Keratinocyte (primary cell): Measurements from ENCODE around the gene ITGA11. TPM values are rescaled to one million over a fixed set of nuclear protein-coding genes. Genes with fewer than 3 reads are reported as not detected.

Experiments used
- DNase-seq: peaks from one replicate; pipeline ENCODE4 v3.0.0-alpha.2; 2011; ENCODE audit warnings: low read depth, missing footprints, low spot score
- FAIRE-seq: peaks from 2 replicates; lab custom pipeline; 2011; peaks lifted over from hg19 to GRCh38; lab: Jason Lieb, UNC
- H2AFZ ChIP-seq: 2 replicates; pipeline ENCODE4 v1.6.0; 2012; ENCODE audit warnings: low read length, control low read depth, inconsistent platforms; ENCODE audit not compliant: control insufficient read depth
- H3K27ac ChIP-seq: 2 replicates; pipeline ENCODE4 v1.5.1; 2011; ENCODE audit warnings: low read length; ENCODE audit not compliant: control insufficient read depth, insufficient read depth
- H3K27me3 ChIP-seq: 3 replicates; pipeline ENCODE4 v1.6.0; 2011; ENCODE audit warnings: low read length; ENCODE audit not compliant: control insufficient read depth, insufficient read depth; ENCODE audit errors: extremely low read depth
- H3K36me3 ChIP-seq, 2 experiments: 2 replicates in 1 of 2; 3 replicates in 1 of 2; pipeline ENCODE4 v1.5.1; 2011; ENCODE audit warnings: low read length in 2 of 2, mild to moderate bottlenecking in 1 of 2; ENCODE audit not compliant: control insufficient read depth in 2 of 2, insufficient read depth in 2 of 2; ENCODE audit errors: extremely low read depth in 1 of 2
- H3K4me1 ChIP-seq: 3 replicates; pipeline ENCODE4 v1.5.1; 2011; ENCODE audit warnings: low read length; ENCODE audit not compliant: control insufficient read depth, insufficient read depth; ENCODE audit errors: extremely low read depth
- H3K4me2 ChIP-seq: 3 replicates; pipeline ENCODE4 v1.6.0; 2011; ENCODE audit warnings: low read depth, low read length; ENCODE audit not compliant: control insufficient read depth, insufficient read depth; ENCODE audit errors: extremely low read depth
- H3K4me3 ChIP-seq, 3 experiments: fragments of 200-600 bp in 1 of 3; sonication (generic) in 1 of 3; 2 replicates in 2 of 3; 3 replicates in 1 of 3; pipeline ENCODE4 v1.5.1; 2011 to 2016; ENCODE audit warnings: low read length in 3 of 3, mild to moderate bottlenecking in 3 of 3, control low read depth in 2 of 3, inconsistent platforms in 1 of 3, low read depth in 1 of 3, mixed read lengths in 1 of 3, mixed run types in 1 of 3, moderate library complexity in 1 of 3; ENCODE audit not compliant: control insufficient read depth in 2 of 3, insufficient read depth in 2 of 3; ENCODE audit errors: extremely low read depth in 1 of 3
- H3K79me2 ChIP-seq: 2 replicates; pipeline ENCODE4 v1.6.0; 2012; ENCODE audit warnings: low read length; ENCODE audit not compliant: control insufficient read depth, insufficient read depth
- H3K9ac ChIP-seq: 3 replicates; pipeline ENCODE4 v1.6.0; 2011; ENCODE audit warnings: low read length; ENCODE audit not compliant: control insufficient read depth, insufficient read depth; ENCODE audit errors: extremely low read depth
- H3K9me1 ChIP-seq: 3 replicates; pipeline ENCODE4 v1.6.0; 2011; ENCODE audit warnings: low read length; ENCODE audit not compliant: control insufficient read depth, insufficient read depth; ENCODE audit errors: extremely low read depth
- H3K9me3 ChIP-seq: 2 replicates; pipeline ENCODE4 v1.5.1; 2012; ENCODE audit warnings: low read depth, low read length; ENCODE audit not compliant: control insufficient read depth
- H4K20me1 ChIP-seq: 3 replicates; pipeline ENCODE4 v1.6.0; 2011; ENCODE audit warnings: low read length; ENCODE audit not compliant: control insufficient read depth, insufficient read depth; ENCODE audit errors: extremely low read depth
- EZH2 ChIP-seq: IDR thresholded peaks from one replicate; pipeline ENCODE4 v1.6.1; 2012; ENCODE audit warnings: inconsistent platforms, mild to moderate bottlenecking, low read length, moderate library complexity
- dilution Hi-C: fragments of 300-500 bp; cut with MboI; formaldehyde crosslinking; loops from one replicate; pipeline ENCODE4 v1.7.0; 2020; ENCODE audit warnings: low sequenced_read_pairs; ENCODE audit not compliant: extremely low pct_ligation_motif_present
- polyA plus RNA-seq, 5 experiments: library from polyadenylated mRNA; depleted of rRNA in 3 of 5; stranded (reverse) in 3 of 5; stranded (forward) in 1 of 5; unstranded in 1 of 5; fragments of >200 nt; gene quantifications; 1 replicate in 1 of 5; 2 replicates in 3 of 5; 3 replicates in 1 of 5; pipeline versions ENCODE4 v1.2.1 to v1.2.3, GENCODE V29; 2011 to 2012; ENCODE audit warnings: missing spikeins in 2 of 5, low read depth in 1 of 5, low replicate concordance in 1 of 5
- TF ChIP-seq, protein P1 (sequence below), 3 experiments: IDR thresholded peaks in 1 of 3; conservative IDR thresholded peaks in 1 of 3; optimal IDR thresholded peaks in 1 of 3; 2 replicates in 2 of 3; 3 replicates in 1 of 3; pipeline versions ENCODE3 to v1.5.1; 2011; ENCODE audit warnings: low read length in 3 of 3, mild to moderate bottlenecking in 3 of 3, moderate library complexity in 2 of 3, control low read depth in 1 of 3, inconsistent platforms in 1 of 3; ENCODE audit not compliant: insufficient read depth in 2 of 3; ENCODE audit errors: extremely low read depth in 1 of 3

ITGA11 gene
- polyA plus RNA-seq, 1 donor (not counting 4 experiments of a cell fraction or from before 2014, with no cell fraction given) = not detected

DNA sequence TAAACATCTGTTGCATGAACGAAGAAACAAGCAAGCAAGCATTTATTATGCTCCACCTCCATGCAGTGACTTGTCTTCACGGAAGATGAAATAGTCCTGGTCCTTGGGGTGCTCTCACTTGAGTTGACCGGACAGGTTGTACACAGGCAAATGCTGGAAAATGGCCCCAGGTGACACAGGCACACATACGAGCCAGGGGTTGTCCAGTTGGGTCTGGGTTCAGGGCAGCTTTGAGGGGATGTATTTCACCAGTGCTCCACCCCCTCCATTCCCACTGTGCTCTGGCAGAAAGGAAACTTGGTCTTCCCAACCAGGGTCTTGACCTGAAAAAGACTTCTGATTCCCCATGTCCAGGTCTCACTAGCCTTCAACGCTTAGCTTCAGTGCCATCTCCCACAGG, 48.3 kb upstream of the ITGA11 start:
- no peak overlapping the region for H3K4me3 ChIP-seq
- no peak overlapping the region for H3K4me2 ChIP-seq
- H3K9me3 ChIP-seq = no peaks in the 10 kb centered on the region
- no peaks in the 10 kb centered on the region for H3K9me1 ChIP-seq
- no peaks in the 10 kb centered on the region for H3K4me1 ChIP-seq
- H3K79me2 ChIP-seq = no peaks in the 10 kb centered on the region
- peaks cover 13% of the 10 kb centered on the region for H3K27me3 ChIP-seq
- dilution Hi-C loops = no loop called here
- no peak overlapping the region for H3K9ac ChIP-seq
- FAIRE-seq = no peak
- no peak overlapping the region for H3K27ac ChIP-seq
- no peaks in the 10 kb centered on the region for H4K20me1 ChIP-seq
- H3K36me3 ChIP-seq = no peaks in the 10 kb centered on the region
- no peak overlapping the region for H2AFZ ChIP-seq
- no peak for TF ChIP-seq EZH2
- TF ChIP-seq, protein P1, sequence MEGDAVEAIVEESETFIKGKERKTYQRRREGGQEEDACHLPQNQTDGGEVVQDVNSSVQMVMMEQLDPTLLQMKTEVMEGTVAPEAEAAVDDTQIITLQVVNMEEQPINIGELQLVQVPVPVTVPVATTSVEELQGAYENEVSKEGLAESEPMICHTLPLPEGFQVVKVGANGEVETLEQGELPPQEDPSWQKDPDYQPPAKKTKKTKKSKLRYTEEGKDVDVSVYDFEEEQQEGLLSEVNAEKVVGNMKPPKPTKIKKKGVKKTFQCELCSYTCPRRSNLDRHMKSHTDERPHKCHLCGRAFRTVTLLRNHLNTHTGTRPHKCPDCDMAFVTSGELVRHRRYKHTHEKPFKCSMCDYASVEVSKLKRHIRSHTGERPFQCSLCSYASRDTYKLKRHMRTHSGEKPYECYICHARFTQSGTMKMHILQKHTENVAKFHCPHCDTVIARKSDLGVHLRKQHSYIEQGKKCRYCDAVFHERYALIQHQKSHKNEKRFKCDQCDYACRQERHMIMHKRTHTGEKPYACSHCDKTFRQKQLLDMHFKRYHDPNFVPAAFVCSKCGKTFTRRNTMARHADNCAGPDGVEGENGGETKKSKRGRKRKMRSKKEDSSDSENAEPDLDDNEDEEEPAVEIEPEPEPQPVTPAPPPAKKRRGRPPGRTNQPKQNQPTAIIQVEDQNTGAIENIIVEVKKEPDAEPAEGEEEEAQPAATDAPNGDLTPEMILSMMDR (optimal IDR thresholded peaks at IDR 0.05 in 1 of 3, IDR thresholded peaks at IDR 0.05 in 1 of 3, conservative IDR thresholded peaks at IDR 0.05 in 1 of 3; ENCODE audit: extremely low read depth in 1 of 3, insufficient read depth in 2 of 3, low read length in 3 of 3) = no peak
- no peak for DNase-seq

DNA sequence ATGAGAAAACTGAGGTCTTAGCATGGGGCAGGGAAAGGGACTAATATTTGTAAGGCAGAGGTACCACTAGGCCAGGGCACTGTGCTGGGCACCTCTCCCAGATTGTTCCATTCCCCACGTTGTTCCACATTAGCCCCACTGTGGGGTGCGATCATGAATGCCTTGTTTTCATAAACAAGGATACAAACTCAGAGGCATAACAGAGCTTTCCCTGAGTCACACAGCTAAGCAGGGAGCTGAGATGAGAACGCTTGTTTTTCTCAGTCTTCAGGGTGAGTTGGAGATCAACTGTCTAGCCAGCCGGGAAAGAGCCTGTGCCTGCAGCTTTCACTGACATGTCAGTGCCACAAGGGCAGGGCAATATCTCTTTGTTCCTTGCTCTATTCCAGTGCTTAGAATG, 47.9 kb upstream of the ITGA11 start:
- no peak for DNase-seq
- Histone ChIP-seq H3K36me3 (no peaks in the 10 kb centered on the region), H3K4me2 (no peak overlapping the region), H3K4me3 (no peak overlapping the region), H3K27me3 (peaks cover 10% of the 10 kb centered on the region), H3K9me1 (no peaks in the 10 kb centered on the region), H2AFZ (no peak overlapping the region), H4K20me1 (no peaks in the 10 kb centered on the region), H3K27ac (no peak overlapping the region), H3K4me1 (no peaks in the 10 kb centered on the region), H3K9me3 (no peaks in the 10 kb centered on the region), H3K79me2 (no peaks in the 10 kb centered on the region), H3K9ac (no peak overlapping the region)
- no peak for TF ChIP-seq EZH2
- TF ChIP-seq, protein P1 (optimal IDR thresholded peaks at IDR 0.05 in 1 of 3, IDR thresholded peaks at IDR 0.05 in 1 of 3, conservative IDR thresholded peaks at IDR 0.05 in 1 of 3; ENCODE audit: extremely low read depth in 1 of 3, insufficient read depth in 2 of 3, low read length in 3 of 3) = no peak
- dilution Hi-C loops = no loop called here
- FAIRE-seq = no peak
